Measurements from ENCODE around the gene AFF1.
"Not testable (repeated sequence)": the region's sequence is repeated elsewhere in the genome, so short reads cannot be mapped to it uniquely, and the experiment has no call there.

AFF1 gene

GRCh38 chr4:87012265-87012953, 77.6 kb downstream of the AFF1 start:
- no peak for DNase-seq (ENCODE audit: low spot score)

DNA sequence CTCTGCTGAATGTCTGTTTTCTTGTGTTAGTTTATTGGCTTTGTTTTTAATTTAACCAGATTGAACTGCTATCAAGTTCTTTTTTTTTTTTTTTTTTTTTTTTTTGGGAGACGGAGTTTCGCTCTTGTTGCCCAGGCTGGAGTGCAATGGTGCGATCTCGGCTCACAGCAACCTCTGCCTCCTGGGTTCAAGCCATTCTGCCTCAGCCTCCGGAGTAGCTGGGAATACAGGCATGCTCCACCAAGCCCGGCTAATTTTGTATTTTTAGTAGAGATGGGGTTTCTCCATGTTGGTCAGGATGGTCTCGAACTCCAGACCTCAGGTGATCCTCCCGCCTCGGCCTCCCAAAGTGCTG, 78.1 kb downstream of the AFF1 start:
- not testable (repeated sequence) for DNase-seq (ENCODE audit: low spot score)

DNA sequence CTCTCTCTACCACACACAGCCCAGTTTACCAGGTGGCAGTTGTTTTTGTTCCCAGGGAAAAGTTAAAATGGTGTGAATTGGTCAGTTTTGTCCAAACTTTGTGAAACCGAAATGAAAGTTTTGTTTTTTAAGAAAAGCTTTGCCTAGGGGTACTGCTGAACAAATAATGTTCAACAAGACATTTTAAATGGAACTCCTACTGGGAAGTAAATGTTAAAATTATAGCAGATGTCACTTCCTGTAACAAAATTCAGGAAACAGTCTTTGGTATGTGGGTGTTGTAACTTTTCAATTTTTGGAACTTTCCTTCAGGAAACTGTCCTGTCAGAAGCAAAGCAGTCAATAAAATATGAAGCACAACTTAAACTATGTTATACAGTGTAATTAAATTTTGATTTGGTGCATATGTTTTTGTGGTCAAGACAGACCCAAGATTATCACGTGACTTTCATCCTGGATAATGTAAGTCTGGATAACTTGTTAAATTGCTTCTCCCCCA, 79.5 kb downstream of the AFF1 start:
- DNase-seq (ENCODE audit: low spot score) = no peak

GRCh38 chr4:87015416-87015815, 80.6 kb downstream of the AFF1 start:
- no peak for DNase-seq (ENCODE audit: low spot score)

DNA sequence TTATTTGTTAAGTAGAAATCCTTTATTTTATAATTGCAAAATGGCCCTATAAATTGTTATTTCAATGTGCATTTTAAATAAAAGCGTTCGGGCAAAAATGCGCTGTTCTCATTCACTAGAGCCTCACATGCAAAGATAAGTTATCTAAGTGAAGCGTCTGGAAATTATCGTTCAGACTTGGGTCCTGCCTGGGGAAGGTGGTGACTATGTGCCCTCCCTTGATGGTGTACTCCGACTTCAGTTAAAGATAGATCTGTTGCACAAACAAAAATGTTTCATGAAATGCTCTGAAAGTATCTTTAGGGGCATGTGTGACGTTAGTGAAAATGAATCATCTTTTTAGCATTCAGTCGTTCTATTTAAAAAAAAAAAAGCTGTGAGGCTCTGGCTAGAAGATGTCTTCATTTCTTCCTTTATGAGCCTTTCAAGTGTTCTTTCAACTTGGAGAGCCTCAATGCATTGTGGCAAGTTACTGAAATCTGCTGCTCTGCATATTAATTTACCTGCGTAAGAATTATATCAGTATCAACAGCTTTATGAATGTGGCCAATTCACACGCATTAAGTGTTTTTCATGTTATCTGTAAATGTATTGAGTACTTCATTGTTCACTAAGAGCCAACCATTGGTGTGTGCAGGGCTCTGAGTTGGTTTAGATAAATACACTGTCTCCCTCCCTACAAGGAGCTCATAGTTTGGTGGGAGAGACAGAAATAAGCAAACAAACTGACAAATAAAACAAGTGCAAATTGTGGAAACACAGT, 83.0 kb downstream of the AFF1 start:
- DNase-seq (ENCODE audit: low spot score) = no peak

- no peak for DNase-seq (ENCODE audit: low spot score)
These were observed 83.9 kb downstream of the AFF1 start for GRCh38 chr4:87018753-87019152.

DNA sequence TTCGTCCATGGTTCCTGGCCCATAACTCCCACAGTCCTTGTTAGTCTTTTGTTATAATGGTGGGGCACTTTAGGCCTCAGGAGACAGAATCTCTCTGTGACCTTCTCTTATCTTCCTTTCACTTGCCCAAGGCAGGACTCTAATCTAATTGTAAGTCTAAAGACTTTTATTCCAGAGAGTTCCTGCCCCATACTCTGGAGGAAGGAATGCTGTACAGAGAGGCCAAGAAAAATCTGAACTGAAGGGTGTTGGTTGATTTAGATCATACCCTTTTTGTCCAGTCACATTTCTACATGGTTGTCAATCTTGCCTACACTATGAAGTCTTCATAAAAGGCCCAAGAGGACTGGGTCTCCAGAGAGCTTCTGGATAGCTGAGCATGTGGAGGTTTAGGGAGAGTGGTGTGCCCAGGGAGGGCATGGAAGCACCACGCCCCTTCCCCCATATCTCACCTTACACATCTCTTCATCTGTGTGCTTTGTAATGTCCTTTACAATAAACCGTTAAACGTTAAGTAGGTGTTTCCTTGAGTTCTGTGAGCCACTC, 84.5 kb downstream of the AFF1 start:
- DNase-seq (ENCODE audit: low spot score) = no peak

DNA sequence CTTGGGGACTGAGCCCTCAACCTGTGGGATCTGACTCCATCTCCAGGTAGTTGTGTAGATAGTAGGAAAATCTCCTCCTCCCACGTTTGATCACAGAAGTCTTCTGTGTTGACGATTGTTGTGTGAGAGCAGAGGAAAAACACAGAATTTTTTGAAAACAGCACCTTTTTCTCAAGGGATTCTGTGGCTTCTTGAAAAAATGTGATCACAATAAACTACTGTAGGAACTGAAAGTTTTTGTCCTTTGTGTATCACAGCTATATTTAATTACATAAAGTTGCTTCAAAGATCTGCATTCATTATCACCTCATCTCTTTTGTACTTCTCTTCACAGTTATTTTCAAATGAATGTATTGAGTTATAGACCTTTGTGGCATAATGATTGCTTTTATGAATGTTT, 85.1 kb downstream of the AFF1 start:
- peak; percentile 41 for DNase-seq (ENCODE audit: low spot score)

- DNase-seq (ENCODE audit: low spot score) = no peak
These were observed 89.4 kb downstream of the AFF1 start for GRCh38 chr4:87024201-87024600.

DNA sequence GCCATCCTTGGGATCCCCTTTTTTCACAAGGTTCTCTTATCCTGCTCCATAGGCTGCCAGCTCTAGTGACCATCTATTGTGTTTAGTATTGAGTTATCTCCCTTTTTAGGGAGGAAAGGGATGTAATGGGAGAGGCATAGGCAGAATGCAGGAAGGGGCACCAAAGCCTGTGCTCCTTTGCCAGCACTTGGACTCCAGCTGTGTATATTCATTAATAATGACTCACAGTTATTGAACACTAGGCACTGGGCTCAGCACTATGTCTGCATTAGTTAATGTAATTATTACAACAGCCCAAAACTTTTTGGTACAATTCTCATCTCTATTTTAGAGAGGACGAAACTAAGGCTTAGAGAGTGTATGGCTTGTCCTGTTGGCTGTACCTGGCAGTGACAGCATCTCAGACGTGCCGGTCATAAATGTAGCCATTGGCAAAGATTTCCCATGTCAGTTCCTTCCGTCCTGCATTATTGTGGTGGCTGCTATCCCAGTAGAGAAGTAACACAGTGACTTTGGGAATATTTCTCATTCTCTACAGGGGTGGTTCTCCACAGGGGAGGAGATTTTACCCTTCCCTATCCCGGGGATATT, 90.3 kb downstream of the AFF1 start:
- no peak for DNase-seq (ENCODE audit: low spot score)

- no peak for DNase-seq (ENCODE audit: low spot score)
These were observed 90.8 kb downstream of the AFF1 start for GRCh38 chr4:87025614-87026041.

DNA sequence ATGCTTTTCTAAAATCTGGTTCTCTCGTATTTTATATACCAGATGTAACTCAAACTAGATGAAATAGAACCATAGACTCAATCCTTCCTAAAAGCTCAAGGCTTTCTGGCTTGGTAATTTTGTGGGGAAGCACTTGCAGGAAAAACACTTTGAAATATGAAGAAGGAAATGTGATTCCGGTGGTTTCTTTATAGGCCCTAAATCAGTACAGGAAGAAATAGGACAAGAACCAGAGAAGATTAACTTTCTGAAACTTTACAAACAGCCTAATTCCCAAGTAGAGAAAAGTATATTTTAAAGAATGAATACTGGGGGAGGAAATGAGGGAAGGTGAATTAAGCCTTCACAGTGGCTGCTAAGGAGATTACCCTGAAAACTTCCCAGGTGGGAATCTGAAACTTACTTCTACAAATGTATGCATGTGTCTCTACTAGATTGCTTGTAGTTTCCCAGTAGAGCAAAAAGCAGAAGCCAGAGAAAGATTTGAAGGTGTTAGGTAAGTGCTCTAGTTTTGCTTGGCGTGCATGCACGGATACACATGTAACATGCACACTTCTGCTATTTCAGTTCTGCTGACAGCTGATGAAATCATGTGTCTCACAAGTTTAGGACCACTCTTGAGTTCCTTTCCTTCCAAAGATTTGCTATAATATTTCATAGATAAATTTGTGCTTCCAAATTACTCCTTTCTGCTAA, 92.1 kb downstream of the AFF1 start:
- peak; percentile 85 for DNase-seq (ENCODE audit: low spot score)

DNA sequence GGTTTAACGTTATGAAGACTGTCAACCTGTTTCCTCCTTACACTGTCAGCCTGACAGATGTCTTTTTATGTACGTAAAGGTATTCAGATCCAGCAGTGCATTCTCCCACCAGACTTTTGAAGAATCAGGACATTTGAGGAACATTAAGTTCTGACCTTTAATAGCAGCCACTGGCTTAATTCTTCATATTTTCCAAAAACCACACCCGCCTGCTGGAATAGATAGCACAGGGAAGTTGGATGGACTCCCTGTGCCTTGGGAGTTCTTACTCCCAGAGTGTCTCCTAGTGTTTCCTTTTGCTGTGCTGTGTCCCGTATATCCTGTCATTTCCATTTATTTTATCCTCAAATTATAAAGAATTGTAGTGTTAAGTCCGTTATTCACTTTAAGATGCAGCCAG, 94.5 kb downstream of the AFF1 start:
- no peak for DNase-seq (ENCODE audit: low spot score)

DNA sequence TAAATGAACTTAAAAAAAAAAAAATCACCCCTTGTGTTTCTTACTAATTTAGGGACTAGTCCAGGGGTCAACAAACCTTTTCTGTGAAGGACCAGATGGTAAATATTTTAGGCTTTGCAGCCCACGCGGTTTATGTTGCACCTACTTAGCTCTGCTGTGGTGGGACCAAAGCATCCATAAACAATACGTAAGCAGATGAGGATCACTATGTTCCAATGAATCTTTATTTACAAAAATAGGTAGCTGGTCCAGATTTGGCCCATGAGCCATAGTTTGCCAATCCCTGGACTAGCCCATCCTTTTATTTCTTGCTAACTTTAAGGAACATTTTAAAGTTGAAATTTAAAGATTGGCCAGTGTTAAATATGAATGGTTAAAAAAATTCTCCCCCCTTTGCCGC, 95.3 kb downstream of the AFF1 start:
- DNase-seq (ENCODE audit: low spot score) = no peak

DNA sequence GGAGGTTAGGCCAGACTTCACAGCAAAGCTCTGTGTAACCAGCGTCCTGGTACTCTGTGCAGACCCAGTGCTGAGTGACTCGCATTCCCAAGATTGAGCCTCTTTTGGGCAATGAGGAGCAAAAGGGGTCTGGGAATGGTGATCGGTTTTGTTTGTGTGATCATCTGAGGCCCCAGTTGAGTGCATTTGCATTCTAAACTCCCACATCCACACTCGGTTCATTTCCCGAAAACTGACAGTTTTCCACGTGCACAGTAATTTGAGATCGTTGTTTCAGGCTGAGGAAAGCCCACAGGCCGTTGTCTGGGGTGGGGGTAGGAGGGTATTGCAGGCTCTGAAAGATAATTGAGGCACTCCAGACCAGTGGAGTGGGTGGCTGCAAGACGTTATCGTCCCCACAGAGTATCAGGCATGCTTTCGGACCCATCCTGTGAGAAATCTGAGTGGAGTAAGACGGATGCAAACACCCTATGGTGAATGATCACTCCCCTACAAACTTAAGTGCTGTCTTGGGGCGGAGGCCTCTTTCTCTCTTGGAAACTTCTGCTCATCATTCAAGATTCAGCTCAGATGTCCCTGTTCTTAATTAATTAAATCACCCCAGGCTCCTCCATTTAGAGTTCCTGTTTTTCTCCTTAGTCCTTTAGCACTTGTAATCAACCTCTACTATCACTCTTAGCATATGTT, 96.1 kb downstream of the AFF1 start:
- no peak for DNase-seq (ENCODE audit: low spot score)

DNA sequence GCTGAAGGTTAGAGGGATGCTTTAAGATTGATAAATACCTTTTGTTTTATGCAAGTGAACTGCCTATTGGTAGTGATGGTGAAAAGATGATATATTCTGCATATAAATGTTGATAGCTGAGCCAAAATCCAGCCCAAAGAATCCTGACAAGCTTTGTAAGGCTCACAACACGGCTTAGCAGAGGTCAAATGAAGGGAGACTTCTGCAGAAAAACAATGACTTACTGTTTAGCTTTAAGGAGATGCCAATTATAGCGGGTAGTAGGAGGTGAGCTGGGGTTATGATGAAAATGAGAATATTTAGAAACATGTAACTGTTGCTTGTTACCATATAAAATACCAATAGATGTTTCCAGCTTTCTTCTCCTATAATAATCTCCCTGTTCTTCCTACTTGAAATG, 97.1 kb downstream of the AFF1 start:
- no peak for DNase-seq (ENCODE audit: low spot score)

- no peak for DNase-seq (ENCODE audit: low spot score)
These were observed 98.2 kb downstream of the AFF1 start for GRCh38 chr4:87032884-87033533.

- no peak for DNase-seq (ENCODE audit: low spot score)
These were observed 99.1 kb downstream of the AFF1 start for GRCh38 chr4:87033902-87034301.

DNA sequence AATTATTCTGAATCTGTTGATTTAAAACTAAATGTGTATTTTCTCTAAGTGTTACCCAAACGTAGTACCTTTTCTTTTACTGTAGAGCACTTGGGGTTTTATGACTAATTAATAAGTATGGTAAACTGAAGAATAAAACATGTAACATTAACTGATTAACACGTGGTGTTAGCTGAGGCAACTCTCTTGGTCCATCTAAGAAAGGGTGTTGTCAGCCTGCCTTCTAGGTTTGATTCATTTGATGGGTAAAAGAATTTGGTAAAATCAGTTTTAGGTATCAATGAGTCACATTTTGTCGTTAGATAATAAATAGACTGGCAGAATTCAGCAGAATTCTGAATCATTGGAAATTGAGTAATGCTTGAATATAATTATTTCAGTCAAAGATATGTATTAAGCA, 99.7 kb downstream of the AFF1 start:
- no peak for DNase-seq (ENCODE audit: low spot score)

GRCh38 chr4:87035881-87036509, 101.2 kb downstream of the AFF1 start:
- peak; percentile 37 for DNase-seq (ENCODE audit: low spot score)

GRCh38 chr4:87036713-87037112, 101.9 kb downstream of the AFF1 start:
- DNase-seq (ENCODE audit: low spot score) = no peak

All from NAMALWA (cell line).